ENCODE results near the gene AFTPH. TPM values are rescaled to one million over a fixed set of nuclear protein-coding genes. Genes with fewer than 3 reads are reported as not detected.

Gene AFTPH
- total RNA-seq, 1 experiment from 2014 or later = 14.9 TPM

GRCh38 chr2:64492272-64492671 lies 31.9 kb upstream of the AFTPH start:
- no peak for TF ChIP-seq GABPB1 (CRISPR knock-in tag; IDR thresholded peaks at IDR 0.05)
- TF ChIP-seq ATF1 (CRISPR knock-in tag; IDR thresholded peaks at IDR 0.05) = no peak
- TF ChIP-seq ZNF423 (CRISPR knock-in tag; IDR thresholded peaks at IDR 0.05) = no peak
- no peak for TF ChIP-seq TP53 (CRISPR knock-in tag; IDR thresholded peaks at IDR 0.05)
- no peak for TF ChIP-seq ZNF317 (CRISPR knock-in tag; IDR thresholded peaks at IDR 0.05; ENCODE audit: borderline replicate concordance, low read depth)
- no peak for TF ChIP-seq ZNF263 (CRISPR knock-in tag; IDR thresholded peaks at IDR 0.05; ENCODE audit: low read depth)
- H3K36me3 Mint-ChIP-seq = no peaks in the 10 kb centered on the region
- no peak overlapping the region for H3K4me3 Mint-ChIP-seq
- H3K27ac Mint-ChIP-seq = no peak overlapping the region
- no peak for DNase-seq (ENCODE audit: low spot score)
- ChIA-PET CTCF (no interaction called here), POLR2A (no interaction called here)
- no peaks in the 10 kb centered on the region for H3K27me3 Mint-ChIP-seq (ENCODE audit: low read depth)
- H3K9me3 Mint-ChIP-seq = no peaks in the 10 kb centered on the region
- ATAC-seq = no peak
- H3K4me1 Mint-ChIP-seq = peaks cover 38% of the 10 kb centered on the region

- peak; percentile 28 for ATAC-seq
- ChIA-PET CTCF (interaction anchor here (1.1 to 1.5 kb wide), 3 partner anchors 30 to 165 kb away, joined by 3 to 7 read pairs (median 4); no protein-coding TSS in a partner anchor), POLR2A (interaction anchor here (0.7 kb wide), 1 partner anchor 19 kb away, joined by 3 read pairs; no protein-coding TSS in a partner anchor)
- Mint-ChIP-seq H3K36me3 (no peaks in the 10 kb centered on the region), H3K4me3 (no peak overlapping the region), H3K27ac (no peak overlapping the region), H3K27me3 (ENCODE audit: low read depth) (no peaks in the 10 kb centered on the region), H3K4me1 (peaks cover 38% of the 10 kb centered on the region), H3K9me3 (no peaks in the 10 kb centered on the region)
- DNase-seq (ENCODE audit: low spot score) = no peak
- TF ChIP-seq OVOL2 (CRISPR knock-in tag; IDR thresholded peaks at IDR 0.05; ENCODE audit: borderline replicate concordance) = no peak
- no peak for TF ChIP-seq TEAD4 (CRISPR knock-in tag; IDR thresholded peaks at IDR 0.05)
- no peak for TF ChIP-seq ZNF138 (CRISPR knock-in tag; conservative IDR thresholded peaks at IDR 0.05)
- no peak for TF ChIP-seq ZNF263 (CRISPR knock-in tag; IDR thresholded peaks at IDR 0.05; ENCODE audit: low read depth)
- TF ChIP-seq E2F4 (CRISPR knock-in tag; IDR thresholded peaks at IDR 0.05; ENCODE audit: borderline replicate concordance, low read depth) = no peak
- TF ChIP-seq, protein P1, sequence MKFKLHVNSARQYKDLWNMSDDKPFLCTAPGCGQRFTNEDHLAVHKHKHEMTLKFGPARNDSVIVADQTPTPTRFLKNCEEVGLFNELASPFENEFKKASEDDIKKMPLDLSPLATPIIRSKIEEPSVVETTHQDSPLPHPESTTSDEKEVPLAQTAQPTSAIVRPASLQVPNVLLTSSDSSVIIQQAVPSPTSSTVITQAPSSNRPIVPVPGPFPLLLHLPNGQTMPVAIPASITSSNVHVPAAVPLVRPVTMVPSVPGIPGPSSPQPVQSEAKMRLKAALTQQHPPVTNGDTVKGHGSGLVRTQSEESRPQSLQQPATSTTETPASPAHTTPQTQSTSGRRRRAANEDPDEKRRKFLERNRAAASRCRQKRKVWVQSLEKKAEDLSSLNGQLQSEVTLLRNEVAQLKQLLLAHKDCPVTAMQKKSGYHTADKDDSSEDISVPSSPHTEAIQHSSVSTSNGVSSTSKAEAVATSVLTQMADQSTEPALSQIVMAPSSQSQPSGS (CRISPR knock-in tag; IDR thresholded peaks at IDR 0.05; ENCODE audit: borderline replicate concordance, low read depth) = no peak
- TF ChIP-seq, protein P2, sequence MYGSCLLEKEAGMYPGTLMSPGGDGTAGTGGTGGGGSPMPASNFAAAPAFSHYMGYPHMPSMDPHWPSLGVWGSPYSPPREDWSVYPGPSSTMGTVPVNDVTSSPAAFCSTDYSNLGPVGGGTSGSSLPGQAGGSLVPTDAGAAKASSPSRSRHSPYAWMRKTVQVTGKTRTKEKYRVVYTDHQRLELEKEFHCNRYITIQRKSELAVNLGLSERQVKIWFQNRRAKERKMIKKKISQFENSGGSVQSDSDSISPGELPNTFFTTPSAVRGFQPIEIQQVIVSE (CRISPR knock-in tag; IDR thresholded peaks at IDR 0.05; ENCODE audit: borderline replicate concordance) = no peak
- no peak for TF ChIP-seq TEAD1 (CRISPR knock-in tag; IDR thresholded peaks at IDR 0.05)
- TF ChIP-seq ERG (CRISPR knock-in tag; IDR thresholded peaks at IDR 0.05) = no peak
Observed at GRCh38 chr2:64492821-64493220, 31.3 kb upstream of the AFTPH start.

GRCh38 chr2:64493788-64494187 lies 30.3 kb upstream of the AFTPH start:
- ATAC-seq = peak; percentile 35; the same call in 1 of the 2 replicates
- H3K4me3 Mint-ChIP-seq = no peak overlapping the region

More at GRCh38 chr2:64493788-64494187, 30.3 kb upstream of the AFTPH start:
- TF ChIP-seq USF1 (CRISPR knock-in tag; IDR thresholded peaks at IDR 0.05) (0 out of 2 replicates have a peak, but pooled peaks have one; percentile 53), USF2 (CRISPR knock-in tag; IDR thresholded peaks at IDR 0.05) (peak; percentile 71)
- TF ChIP-seq, protein P3, sequence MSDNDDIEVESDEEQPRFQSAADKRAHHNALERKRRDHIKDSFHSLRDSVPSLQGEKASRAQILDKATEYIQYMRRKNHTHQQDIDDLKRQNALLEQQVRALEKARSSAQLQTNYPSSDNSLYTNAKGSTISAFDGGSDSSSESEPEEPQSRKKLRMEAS (CRISPR knock-in tag; IDR thresholded peaks at IDR 0.05) = no peak
- H3K9me3 Mint-ChIP-seq = no peaks in the 10 kb centered on the region
- POLR2A ChIA-PET = no interaction called here
- no peak for DNase-seq (ENCODE audit: low spot score)
- no peak overlapping the region for H3K27ac Mint-ChIP-seq
- H3K27me3 Mint-ChIP-seq (ENCODE audit: low read depth) = no peaks in the 10 kb centered on the region
- H3K4me1 Mint-ChIP-seq = peaks cover 35% of the 10 kb centered on the region
- CTCF ChIA-PET = interaction anchor here (1.1 to 1.5 kb wide), 3 partner anchors 29 to 166 kb away, joined by 3 to 7 read pairs (median 4); no protein-coding TSS in a partner anchor
- H3K36me3 Mint-ChIP-seq = no peaks in the 10 kb centered on the region
